GM19035 (cell line): ENCODE results near the gene HRK.

Experiments used
- ATAC-seq: cut with Tn5 transposase; IDR thresholded peaks from one replicate; pipeline ENCODE4 v1.9.1; 2021; ENCODE audit not compliant: unreplicated experiment

Gene HRK

GRCh38 chr12:116881325-116881876 lies at the start of gene HRK:
Gene HRK, minus strand, starts transcription at chr12:116881441. Its CDS starts 134 bp downstream, at chr12:116881307.
- peak; percentile 9 for ATAC-seq

- no peak for ATAC-seq
These were observed 48.6 kb upstream of the HRK start for GRCh38 chr12:116929885-116930284.

- no peak for ATAC-seq
These were observed 47.3 kb upstream of the HRK start for GRCh38 chr12:116928504-116928903.

- no peak for ATAC-seq
These were observed 46.2 kb upstream of the HRK start for GRCh38 chr12:116927244-116927940.

- no peak for ATAC-seq
These were observed 45.3 kb upstream of the HRK start for GRCh38 chr12:116926283-116927243.

- ATAC-seq: peak; percentile 71
These were observed 43.6 kb upstream of the HRK start for GRCh38 chr12:116924558-116925453.

GRCh38 chr12:116922194-116922897 lies 41.1 kb upstream of the HRK start:
- ATAC-seq: peak; percentile 56

GRCh38 chr12:116920939-116921338 lies 39.7 kb upstream of the HRK start:
- no peak for ATAC-seq

- no peak for ATAC-seq
These were observed 38.7 kb upstream of the HRK start for GRCh38 chr12:116919706-116920485.

DNA sequence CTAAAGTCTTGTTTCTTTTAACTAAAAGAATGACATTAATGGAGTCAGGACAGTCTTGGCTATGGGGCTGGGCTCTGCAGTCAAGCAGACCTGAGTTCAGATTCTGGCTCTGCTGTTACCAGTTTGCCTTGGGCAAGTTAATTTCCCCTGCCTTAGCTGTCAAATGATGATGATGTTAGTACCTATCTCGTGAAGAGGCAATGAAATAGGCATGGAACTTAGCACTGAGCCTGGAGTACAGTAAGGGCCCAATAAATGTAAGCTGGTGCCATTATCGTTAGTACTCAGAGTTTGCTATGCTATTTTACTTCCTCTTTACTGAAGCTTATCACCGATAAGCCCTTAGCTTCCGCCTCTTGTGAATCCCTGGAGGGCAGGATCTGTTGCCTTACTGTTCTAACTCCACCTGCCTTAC lies 38.0 kb upstream of the HRK start:
- ATAC-seq: no peak

DNA sequence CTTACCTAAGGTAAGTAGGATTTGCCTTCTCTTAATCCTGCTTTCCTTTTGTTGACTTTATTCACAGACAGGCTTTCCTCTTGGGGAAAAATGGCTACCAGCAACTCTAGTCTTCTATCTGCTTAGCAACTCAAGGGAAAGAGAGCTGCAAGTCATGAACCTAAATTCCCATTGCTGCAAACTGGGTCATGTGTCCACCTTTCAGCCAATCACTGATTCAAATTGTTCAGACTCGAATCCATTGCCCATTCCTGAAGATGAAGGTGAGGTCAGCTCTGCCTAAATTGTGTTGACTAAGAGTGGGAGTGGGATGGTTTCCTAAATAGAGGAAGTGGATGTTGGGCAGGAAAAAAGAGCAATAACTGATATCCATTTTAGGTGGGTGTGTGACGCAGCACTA lies 37.2 kb upstream of the HRK start:
- no peak for ATAC-seq

GRCh38 chr12:116916714-116917114 lies 35.5 kb upstream of the HRK start:
- ATAC-seq: peak; percentile 97

GRCh38 chr12:116916122-116916521 lies 34.9 kb upstream of the HRK start:
- ATAC-seq: no peak

GRCh38 chr12:116915326-116915725 lies 34.1 kb upstream of the HRK start:
- no peak for ATAC-seq

DNA sequence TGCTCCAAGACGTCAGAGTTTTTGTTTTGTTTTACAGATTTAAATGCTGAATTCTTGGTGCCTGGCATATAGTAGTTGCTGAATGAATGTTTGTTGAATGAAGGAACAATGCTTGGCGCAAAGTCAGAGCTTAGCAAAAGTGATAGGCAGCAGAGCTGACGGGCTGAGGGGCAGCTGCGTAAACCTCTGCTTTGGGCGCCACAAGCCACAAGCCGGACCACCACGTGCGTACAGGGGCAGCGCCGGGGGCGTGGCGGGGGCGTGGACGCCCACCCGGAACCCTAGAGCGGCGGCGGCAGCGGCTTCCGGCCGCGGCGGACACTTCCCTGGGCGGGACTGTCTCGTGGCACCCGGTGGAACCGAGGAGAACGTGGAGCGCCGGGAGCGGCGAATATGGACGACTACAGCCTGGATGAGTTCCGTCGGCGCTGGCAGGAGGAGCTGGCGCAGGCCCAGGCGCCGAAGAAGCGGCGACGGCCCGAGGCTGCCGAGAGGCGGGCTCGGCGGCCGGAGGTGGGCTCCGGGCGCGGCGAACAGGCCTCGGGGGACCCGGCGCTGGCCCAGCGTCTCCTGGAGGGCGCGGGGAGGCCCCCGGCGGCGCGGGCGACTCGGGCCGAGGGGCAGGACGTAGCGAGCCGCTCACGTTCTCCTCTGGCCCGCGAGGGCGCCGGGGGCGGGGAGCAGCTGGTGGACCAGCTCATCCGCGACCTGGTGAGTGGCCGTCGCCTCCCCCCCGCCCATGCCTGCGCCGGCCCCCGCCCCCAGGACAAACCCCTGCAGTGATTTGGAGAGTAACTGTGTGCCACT lies 29.6 kb upstream of the HRK start, which contains the start of gene FBXW8:
FBXW8 (plus strand) TSS at position 306 of the 807 bp plus-strand sequence; CDS start at position 394, 88 bp downstream.
- peak; percentile 95 for ATAC-seq

DNA sequence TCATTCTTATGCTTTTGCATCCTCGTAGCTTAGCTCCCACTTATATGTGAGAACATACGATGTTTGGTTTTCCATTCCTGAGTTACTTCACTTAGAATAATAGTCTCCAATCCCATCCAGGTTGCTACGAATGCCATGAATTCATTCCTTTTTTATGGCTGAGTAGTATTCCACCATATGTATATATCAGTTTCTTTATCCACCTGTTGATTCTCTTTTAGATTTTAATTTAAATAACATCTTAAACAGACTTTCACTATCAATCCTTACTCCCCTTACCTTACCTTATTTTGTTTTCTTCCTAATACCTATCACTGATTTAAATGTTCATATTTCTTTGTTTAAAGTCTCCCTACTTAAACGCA lies 29.0 kb upstream of the HRK start:
- ATAC-seq: no peak

DNA sequence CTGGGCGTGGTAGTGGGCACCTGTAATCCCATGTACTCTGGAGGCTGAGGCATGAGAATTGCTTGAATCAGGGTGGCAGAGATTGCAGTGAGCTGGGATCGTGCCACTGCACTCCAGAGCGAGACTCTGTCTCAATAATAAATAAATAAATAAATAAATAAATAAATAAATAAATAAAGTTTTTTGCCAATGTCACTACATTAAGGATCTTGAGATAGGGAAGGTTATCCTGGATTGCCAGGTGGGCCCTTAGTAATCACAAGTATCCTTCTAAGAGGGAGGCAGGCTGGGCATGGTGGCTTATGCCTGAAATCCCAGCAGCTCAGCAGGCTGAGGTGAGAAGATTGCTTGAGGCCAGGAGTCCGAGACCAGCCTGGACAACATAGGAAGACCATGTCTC lies 25.0 kb upstream of the HRK start:
- ATAC-seq: no peak

DNA sequence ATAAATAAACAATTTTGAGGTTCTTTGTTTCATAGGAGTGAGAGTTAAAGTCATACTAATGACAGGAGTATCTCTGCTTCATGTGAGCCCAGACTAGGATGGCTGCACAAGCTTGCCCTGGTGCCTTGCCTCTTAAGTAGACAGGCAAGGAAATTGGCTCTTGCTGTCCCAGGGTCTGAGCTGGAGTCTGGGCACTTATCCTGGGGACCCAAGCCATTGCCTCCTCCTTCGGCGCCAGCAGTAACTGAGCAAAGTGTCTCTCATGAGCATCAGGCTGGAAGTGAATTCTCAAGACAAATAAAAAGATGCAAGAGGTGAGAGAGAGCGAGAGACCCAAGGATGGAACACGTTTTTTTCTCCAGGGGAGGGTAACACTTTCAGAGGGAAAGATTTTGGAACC lies 22.6 kb upstream of the HRK start:
- no peak for ATAC-seq
